Activated naive CD4-positive, alpha-beta T cell treated with anti-CD3 and anti-CD28 coated beads, Interleukin-2, amount 50 U/mL, for 16 hours (primary cell): ENCODE data around the gene FAM170A.

Source experiments
- DNase-seq: peaks from one replicate; pipeline ENCODE4 v3.0.0-alpha.2; 2020

Gene FAM170A

GRCh38 chr5:119629339-119629738, at the start of gene FAM170A:
FAM170A (plus strand) TSS chr5:119629558; CDS start chr5:119629769, 211 bp downstream.
- no peak for DNase-seq

- no peak for DNase-seq
These were observed 46.4 kb upstream of the FAM170A start for GRCh38 chr5:119582987-119583386.

- DNase-seq = no peak
These were observed 45.7 kb upstream of the FAM170A start for GRCh38 chr5:119583684-119584083.

GRCh38 chr5:119596046-119596445, 33.3 kb upstream of the FAM170A start:
- DNase-seq = no peak

GRCh38 chr5:119597728-119598298, 31.5 kb upstream of the FAM170A start:
- no peak for DNase-seq

GRCh38 chr5:119613937-119614336, 15.4 kb upstream of the FAM170A start:
- no peak for DNase-seq

- no peak for DNase-seq
These were observed 14.5 kb upstream of the FAM170A start for GRCh38 chr5:119614838-119615237.

GRCh38 chr5:119626086-119626485, 3.3 kb upstream of the FAM170A start:
- DNase-seq = no peak

- no peak for DNase-seq
These were observed 1.5 kb downstream of the FAM170A start for GRCh38 chr5:119630752-119631440.

- no peak for DNase-seq
These were observed 2.3 kb downstream of the FAM170A start for GRCh38 chr5:119631660-119632059.

- DNase-seq = no peak
These were observed 22.1 kb downstream of the FAM170A start for GRCh38 chr5:119651486-119651885.

GRCh38 chr5:119655061-119655460, 25.7 kb downstream of the FAM170A start:
- DNase-seq = no peak

- no peak for DNase-seq
These were observed 26.7 kb downstream of the FAM170A start for GRCh38 chr5:119656023-119656422.

- no peak for DNase-seq
These were observed 37.2 kb downstream of the FAM170A start for GRCh38 chr5:119666542-119666941.

- no peak for DNase-seq
These were observed 49.1 kb downstream of the FAM170A start for GRCh38 chr5:119678351-119679028.

- no peak for DNase-seq
These were observed 50.7 kb downstream of the FAM170A start for GRCh38 chr5:119680080-119680479.

- DNase-seq = no peak
These were observed 52.4 kb downstream of the FAM170A start for GRCh38 chr5:119681734-119682133.

GRCh38 chr5:119682372-119682771, 53.0 kb downstream of the FAM170A start:
- DNase-seq = no peak
